HepG2 (cell line): ENCODE data around the gene SAE1. TPM values are rescaled to one million over a fixed set of nuclear protein-coding genes. Genes with fewer than 3 reads are reported as not detected.

Source experiments
- CEBPG ChIP-seq: IDR thresholded peaks from 2 replicates; pipeline ENCODE4 v1.6.1; 2016
- ERF ChIP-seq: IDR thresholded peaks from 2 replicates; pipeline ENCODE4 v1.6.1; 2018; ENCODE audit warnings: missing biosample characterization, missing genetic modification reagents
- FOXO4 ChIP-seq: sonication (generic); formaldehyde crosslinking; conservative IDR thresholded peaks from 2 replicates; pipeline ENCODE4 v1.8.1; 2023; ENCODE audit warnings: missing genetic modification reagents
- HINFP ChIP-seq: sonication (generic); formaldehyde crosslinking; IDR thresholded peaks from 2 replicates; pipeline ENCODE4 v1.4.0; 2020; ENCODE audit warnings: low read depth, mild to moderate bottlenecking, missing genetic modification reagents
- MAF1 ChIP-seq: sonication (generic); formaldehyde crosslinking; IDR thresholded peaks from 2 replicates; pipeline ENCODE4 v1.5.0; 2020; ENCODE audit warnings: missing genetic modification reagents, borderline replicate concordance
- MYC ChIP-seq: sonication (generic); formaldehyde crosslinking; IDR thresholded peaks from 2 replicates; pipeline ENCODE4 v1.9.0; 2021; ENCODE audit warnings: missing genetic modification reagents, borderline replicate concordance
- RBM39 ChIP-seq: fragments of 200-400 bp; formaldehyde crosslinking; IDR thresholded peaks from one replicate; pipeline ENCODE4 v1.6.1; 2018; ENCODE audit warnings: antibody characterized with exemption, mild to moderate bottlenecking, low read depth, low read length; ENCODE audit not compliant: poor library complexity, severe bottlenecking
- ZBTB38 ChIP-seq: sonication (generic); formaldehyde crosslinking; IDR thresholded peaks from 2 replicates; pipeline ENCODE4 v1.5.1; 2020; ENCODE audit warnings: mild to moderate bottlenecking, missing genetic modification reagents
- ZFP62 ChIP-seq: sonication (generic); formaldehyde crosslinking; IDR thresholded peaks from 2 replicates; pipeline ENCODE4 v1.4.0; 2020; ENCODE audit warnings: missing genetic modification reagents
- ZMYM3 ChIP-seq: sonication (generic); formaldehyde crosslinking; IDR thresholded peaks from 2 replicates; pipeline ENCODE4 v1.5.1; 2020; ENCODE audit warnings: mild to moderate bottlenecking, missing genetic modification reagents
- ZNF251 ChIP-seq: sonication (generic); formaldehyde crosslinking; IDR thresholded peaks from 2 replicates; pipeline ENCODE4 v1.9.0; 2021; ENCODE audit warnings: mild to moderate bottlenecking, missing genetic modification reagents
- ZNF530 ChIP-seq: sonication (generic); formaldehyde crosslinking; IDR thresholded peaks from 2 replicates; pipeline ENCODE4 v1.5.0; 2020; ENCODE audit warnings: low read depth, mild to moderate bottlenecking, missing genetic modification reagents
- ZNF574 ChIP-seq: sonication (generic); formaldehyde crosslinking; IDR thresholded peaks from 2 replicates; pipeline ENCODE4 v1.4.0; 2020; ENCODE audit warnings: missing genetic modification reagents
- ZNF580 ChIP-seq: IDR thresholded peaks from 2 replicates; pipeline ENCODE4 v1.6.1; 2016; ENCODE audit warnings: low read depth, borderline replicate concordance
- ZSCAN25 ChIP-seq: sonication (generic); formaldehyde crosslinking; IDR thresholded peaks from 2 replicates; pipeline ENCODE4 v1.8.0; 2022; ENCODE audit warnings: mild to moderate bottlenecking, missing genetic modification reagents
- polyA plus RNA-seq, 8 experiments: library from polyadenylated mRNA; depleted of rRNA in 3 of 8; stranded (reverse) in 7 of 8; unstranded in 1 of 8; fragments of >200 nt; fragmentation: Illumina TruSeq in 4 of 8; extraction: Trizol in 4 of 8; gene quantifications; 2 replicates each; pipeline versions ENCODE4 v1.2.1 to v1.2.3, GENCODE V29; 2011 to 2016; ENCODE audit warnings: low read depth in 4 of 8, missing spikeins in 1 of 8, mixed read lengths in 1 of 8; ENCODE audit not compliant: insufficient read depth in 1 of 8
- total RNA-seq, 5 experiments: library from RNA; depleted of rRNA; stranded (reverse); fragments of >200 nt; fragmentation: Illumina TruSeq; extraction: Trizol; gene quantifications; 2 replicates each; pipeline ENCODE4 v1.2.3, GENCODE V29; 2016; ENCODE audit warnings: low read depth in 1 of 5
- TF ChIP-seq, protein P1 (sequence below): sonication (generic); formaldehyde crosslinking; IDR thresholded peaks from 2 replicates; pipeline ENCODE4 v1.5.1; 2020; ENCODE audit warnings: mild to moderate bottlenecking, missing genetic modification reagents, moderate library complexity

SAE1 gene
- total and polyA plus RNA-seq, 2 of the 13 experiments (the other 11 are each of a cell fraction or from before 2014, with no cell fraction given): 87.6 to 197 TPM

DNA sequence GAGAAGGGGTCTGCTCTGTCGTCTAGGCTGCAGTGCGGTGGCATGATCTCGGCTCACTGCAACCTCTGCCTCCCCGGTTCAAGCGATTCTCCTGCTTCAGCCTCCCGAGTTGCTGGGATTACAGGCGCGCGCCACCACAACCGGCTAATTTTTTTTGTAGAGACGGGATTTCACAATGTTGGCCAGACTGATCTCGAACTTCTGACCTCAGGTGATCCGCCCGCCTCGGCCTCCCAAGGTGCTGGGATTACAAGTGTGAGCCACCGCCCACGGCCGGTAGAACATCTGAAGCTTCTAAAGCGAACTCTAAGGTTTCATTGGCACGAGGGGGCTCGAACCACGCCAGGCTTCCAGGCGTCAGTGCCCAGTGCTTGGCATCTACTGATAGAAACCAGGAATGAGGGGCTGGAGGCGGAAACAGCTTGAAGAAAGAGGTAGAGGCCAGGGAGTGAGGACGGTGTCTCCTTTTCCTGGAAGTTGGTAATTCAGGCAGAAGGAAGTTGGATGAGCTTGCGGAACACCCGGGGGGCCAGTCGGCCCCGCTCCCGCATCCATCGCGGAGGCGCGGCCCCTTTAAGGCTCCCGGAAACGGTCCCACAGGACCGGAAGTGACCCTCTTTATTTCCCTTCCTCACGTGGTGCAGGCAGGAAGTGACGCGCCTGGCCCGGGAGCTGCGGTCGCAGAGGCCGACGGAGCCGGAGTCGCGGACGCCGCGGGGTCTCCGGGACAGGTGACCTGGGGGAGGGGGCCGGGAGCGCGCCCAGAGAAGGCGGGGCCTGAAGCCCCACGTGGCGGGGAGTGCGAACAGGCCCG lies 125.5 kb downstream of the SAE1 start, which contains the start of gene CCDC9 (continued):
- TF ChIP-seq HINFP (CRISPR knock-in tag) (0 out of 2 replicates have a peak, but pooled peaks have one; percentile 91), ZNF580 (CRISPR knock-in tag) (0 out of 2 replicates have a peak, but pooled peaks have one; percentile 28), ZNF251 (CRISPR knock-in tag) (no peak), ZMYM3 (CRISPR knock-in tag) (peak; percentile 55), CEBPG (CRISPR knock-in tag) (peak; percentile 17; the same call in 1 of the 2 replicates), ZNF530 (CRISPR knock-in tag) (no peak), MYC (CRISPR knock-in tag) (peak; percentile 71; the same call in 1 of the 2 replicates), ZFP62 (CRISPR knock-in tag) (peak; percentile 43; the same call in 1 of the 2 replicates), ZSCAN25 (no peak), RBM39 (no peak), ZNF574 (CRISPR knock-in tag) (peak; percentile 90), FOXO4 (CRISPR knock-in tag) (no peak), MAF1 (CRISPR knock-in tag) (peak; percentile 42; the same call in 1 of the 2 replicates), ERF (peak; percentile 55; the same call in 1 of the 2 replicates), ZBTB38 (CRISPR knock-in tag) (peak; percentile 31; the same call in 1 of the 2 replicates)
- TF ChIP-seq, protein P1, sequence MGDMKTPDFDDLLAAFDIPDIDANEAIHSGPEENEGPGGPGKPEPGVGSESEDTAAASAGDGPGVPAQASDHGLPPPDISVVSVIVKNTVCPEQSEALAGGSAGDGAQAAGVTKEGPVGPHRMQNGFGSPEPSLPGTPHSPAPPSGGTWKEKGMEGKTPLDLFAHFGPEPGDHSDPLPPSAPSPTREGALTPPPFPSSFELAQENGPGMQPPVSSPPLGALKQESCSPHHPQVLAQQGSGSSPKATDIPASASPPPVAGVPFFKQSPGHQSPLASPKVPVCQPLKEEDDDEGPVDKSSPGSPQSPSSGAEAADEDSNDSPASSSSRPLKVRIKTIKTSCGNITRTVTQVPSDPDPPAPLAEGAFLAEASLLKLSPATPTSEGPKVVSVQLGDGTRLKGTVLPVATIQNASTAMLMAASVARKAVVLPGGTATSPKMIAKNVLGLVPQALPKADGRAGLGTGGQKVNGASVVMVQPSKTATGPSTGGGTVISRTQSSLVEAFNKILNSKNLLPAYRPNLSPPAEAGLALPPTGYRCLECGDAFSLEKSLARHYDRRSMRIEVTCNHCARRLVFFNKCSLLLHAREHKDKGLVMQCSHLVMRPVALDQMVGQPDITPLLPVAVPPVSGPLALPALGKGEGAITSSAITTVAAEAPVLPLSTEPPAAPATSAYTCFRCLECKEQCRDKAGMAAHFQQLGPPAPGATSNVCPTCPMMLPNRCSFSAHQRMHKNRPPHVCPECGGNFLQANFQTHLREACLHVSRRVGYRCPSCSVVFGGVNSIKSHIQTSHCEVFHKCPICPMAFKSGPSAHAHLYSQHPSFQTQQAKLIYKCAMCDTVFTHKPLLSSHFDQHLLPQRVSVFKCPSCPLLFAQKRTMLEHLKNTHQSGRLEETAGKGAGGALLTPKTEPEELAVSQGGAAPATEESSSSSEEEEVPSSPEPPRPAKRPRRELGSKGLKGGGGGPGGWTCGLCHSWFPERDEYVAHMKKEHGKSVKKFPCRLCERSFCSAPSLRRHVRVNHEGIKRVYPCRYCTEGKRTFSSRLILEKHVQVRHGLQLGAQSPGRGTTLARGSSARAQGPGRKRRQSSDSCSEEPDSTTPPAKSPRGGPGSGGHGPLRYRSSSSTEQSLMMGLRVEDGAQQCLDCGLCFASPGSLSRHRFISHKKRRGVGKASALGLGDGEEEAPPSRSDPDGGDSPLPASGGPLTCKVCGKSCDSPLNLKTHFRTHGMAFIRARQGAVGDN (CRISPR knock-in tag): peak; percentile 78
